ENCODE measurements around the gene TMTC1. TPM values are rescaled to one million over a fixed set of nuclear protein-coding genes. Genes with fewer than 3 reads are reported as not detected.

TMTC1 gene
- total RNA-seq, 4 donors from 2014 or later = 16.6 to 47.8 (median 25.6) TPM

GRCh38 chr12:29609431-29610215 is 174.1 kb downstream of the TMTC1 start:
- no peak overlapping the region for H3K27ac ChIP-seq
- DNase-seq = peak in 1 of 2 donors; percentile 6
- no peaks in the 10 kb centered on the region for H3K9me3 ChIP-seq
- no peaks in the 10 kb centered on the region for H3K4me1 ChIP-seq
- H3K27me3 ChIP-seq = no peaks in the 10 kb centered on the region
- no peak overlapping the region for H3K4me3 ChIP-seq (replicated peaks in 1 of 3)
- intact Hi-C loops (cut with DNase I) = no loop called here
- TF ChIP-seq, protein P1, sequence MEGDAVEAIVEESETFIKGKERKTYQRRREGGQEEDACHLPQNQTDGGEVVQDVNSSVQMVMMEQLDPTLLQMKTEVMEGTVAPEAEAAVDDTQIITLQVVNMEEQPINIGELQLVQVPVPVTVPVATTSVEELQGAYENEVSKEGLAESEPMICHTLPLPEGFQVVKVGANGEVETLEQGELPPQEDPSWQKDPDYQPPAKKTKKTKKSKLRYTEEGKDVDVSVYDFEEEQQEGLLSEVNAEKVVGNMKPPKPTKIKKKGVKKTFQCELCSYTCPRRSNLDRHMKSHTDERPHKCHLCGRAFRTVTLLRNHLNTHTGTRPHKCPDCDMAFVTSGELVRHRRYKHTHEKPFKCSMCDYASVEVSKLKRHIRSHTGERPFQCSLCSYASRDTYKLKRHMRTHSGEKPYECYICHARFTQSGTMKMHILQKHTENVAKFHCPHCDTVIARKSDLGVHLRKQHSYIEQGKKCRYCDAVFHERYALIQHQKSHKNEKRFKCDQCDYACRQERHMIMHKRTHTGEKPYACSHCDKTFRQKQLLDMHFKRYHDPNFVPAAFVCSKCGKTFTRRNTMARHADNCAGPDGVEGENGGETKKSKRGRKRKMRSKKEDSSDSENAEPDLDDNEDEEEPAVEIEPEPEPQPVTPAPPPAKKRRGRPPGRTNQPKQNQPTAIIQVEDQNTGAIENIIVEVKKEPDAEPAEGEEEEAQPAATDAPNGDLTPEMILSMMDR (IDR thresholded peaks at IDR 0.05) = no peak
- no peak for TF ChIP-seq POLR2A (IDR thresholded peaks at IDR 0.05)
- H3K36me3 ChIP-seq = no peaks in the 10 kb centered on the region
- 65 to 75% methylated on average over 12 of the region's 12 CpGs for WGBS, 2 donors

DNA sequence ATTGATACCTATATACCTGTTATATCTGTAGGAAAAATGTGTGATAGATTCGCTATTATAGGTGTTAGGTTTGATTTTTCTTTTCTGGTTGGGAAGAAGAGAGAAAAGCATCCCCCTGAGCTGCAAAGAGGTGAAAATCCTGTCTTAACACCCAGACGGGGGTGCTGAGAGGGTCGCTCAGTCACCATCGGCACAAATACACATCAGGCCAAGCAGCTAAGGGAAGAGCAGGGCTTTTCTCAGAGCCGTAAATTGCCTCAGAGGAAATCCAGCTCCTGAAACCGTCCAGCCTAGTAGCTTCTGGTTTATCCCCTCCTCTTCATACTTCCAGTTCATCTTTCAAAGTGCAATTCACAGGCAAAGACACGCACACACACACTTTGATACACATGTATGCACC is 175.2 kb downstream of the TMTC1 start:
- Histone ChIP-seq H3K9me3 (no peaks in the 10 kb centered on the region), H3K27me3 (no peaks in the 10 kb centered on the region), H3K4me1 (no peaks in the 10 kb centered on the region), H3K27ac (no peak overlapping the region), H3K36me3 (no peaks in the 10 kb centered on the region), H3K4me3 (replicated peaks in 1 of 3) (no peak overlapping the region)
- DNase-seq = no peak
- TF ChIP-seq POLR2A (IDR thresholded peaks at IDR 0.05) = no peak
- TF ChIP-seq, protein P1 (IDR thresholded peaks at IDR 0.05) = no peak
- WGBS, 2 donors = 41 to 52% methylated on average over 7 of the region's 7 CpGs
- intact Hi-C loops (cut with DNase I) = no loop called here

GRCh38 chr12:29599381-29599780 is 184.4 kb downstream of the TMTC1 start:
- Histone ChIP-seq H3K4me3 (replicated peaks in 1 of 3) (no peak overlapping the region), H3K27ac (no peak overlapping the region), H3K36me3 (no peaks in the 10 kb centered on the region), H3K4me1 (no peaks in the 10 kb centered on the region), H3K9me3 (no peaks in the 10 kb centered on the region), H3K27me3 (no peaks in the 10 kb centered on the region)
- intact Hi-C loops (cut with DNase I) = no loop called here
- TF ChIP-seq, protein P1 (IDR thresholded peaks at IDR 0.05) = no peak
- TF ChIP-seq POLR2A (IDR thresholded peaks at IDR 0.05) = no peak
- no peak for DNase-seq
- 69 to 71% methylated on average over 3 of the region's 3 CpGs for WGBS, 2 donors

GRCh38 chr12:29595071-29595755 is 188.5 kb downstream of the TMTC1 start:
- DNase-seq = no peak
- no peaks in the 10 kb centered on the region for H3K9me3 ChIP-seq
- no peak for TF ChIP-seq POLR2A (IDR thresholded peaks at IDR 0.05)
- TF ChIP-seq, protein P1 (IDR thresholded peaks at IDR 0.05) = no peak
- intact Hi-C loops (cut with DNase I) = no loop called here
- 89 to 95% methylated on average over 1 of the region's 1 CpG for WGBS, 2 donors
- no peak overlapping the region for H3K4me3 ChIP-seq (replicated peaks in 1 of 3)
- no peaks in the 10 kb centered on the region for H3K36me3 ChIP-seq
- H3K27me3 ChIP-seq = no peaks in the 10 kb centered on the region
- no peak overlapping the region for H3K27ac ChIP-seq
- peaks cover 0 to 11% of the 10 kb centered on the region in 2 donors for H3K4me1 ChIP-seq

- no peak for TF ChIP-seq POLR2A (IDR thresholded peaks at IDR 0.05)
- TF ChIP-seq, protein P1 (IDR thresholded peaks at IDR 0.05) = no peak
- Histone ChIP-seq H3K27ac (no peak overlapping the region), H3K4me1 (peaks cover 0 to 11% of the 10 kb centered on the region in 2 donors), H3K36me3 (no peaks in the 10 kb centered on the region), H3K27me3 (no peaks in the 10 kb centered on the region), H3K9me3 (no peaks in the 10 kb centered on the region), H3K4me3 (replicated peaks in 1 of 3) (no peak overlapping the region)
- no peak for DNase-seq
- intact Hi-C loops (cut with DNase I) = no loop called here
- 82 to 91% methylated on average over 2 of the region's 2 CpGs for WGBS, 2 donors
Observed at GRCh38 chr12:29593001-29593400, 190.7 kb downstream of the TMTC1 start.
